HEK293 (cell line): Measurements from ENCODE around the gene HLA-E.
A peak's percentile ranks its signal among the peaks of the same experiment; 100 is the strongest.
"Not testable (repeated sequence)": the region's sequence is repeated elsewhere in the genome, so short reads cannot be mapped to it uniquely, and the experiment has no call there.

Source experiments
- CTCF ChIA-PET: fragments of 350-600 bp; formaldehyde crosslinking; extraction: SDS; loops from one replicate; lab custom pipeline; 2021; ENCODE audit warnings: antibody characterized with exemption; lab: Yijun Ruan, JAX
- POLR2A ChIA-PET: fragments of 300-600 bp; formaldehyde crosslinking; extraction: SDS; loops from one replicate; lab custom pipeline; 2020; ENCODE audit warnings: antibody characterized with exemption, inconsistent platforms; lab: Yijun Ruan, JAX
- H3K27ac ChIP-seq: fragments of 200-500 bp; sonication (Bioruptor generic); 2 replicates; pipeline ENCODE4 v1.5.1; 2014; ENCODE audit warnings: low read depth, low read length, control low read depth, inconsistent platforms; ENCODE audit errors: extremely low read depth
- H3K36me3 ChIP-seq, 2 experiments: fragments of 200-500 bp in 1 of 2; sonication (Bioruptor generic) in 1 of 2; 1 replicate in 1 of 2; 2 replicates in 1 of 2; pipeline ENCODE4 v1.5.1; 2014 to 2017; ENCODE audit warnings: inconsistent platforms in 2 of 2, low read length in 2 of 2; ENCODE audit not compliant: control insufficient read depth in 2 of 2, insufficient read depth in 1 of 2
- H3K4me1 ChIP-seq: fragments of 200-500 bp; sonication (Bioruptor generic); 2 replicates; pipeline ENCODE4 v1.5.1; 2014; ENCODE audit warnings: mild to moderate bottlenecking, low read length, inconsistent platforms; ENCODE audit not compliant: control insufficient read depth, insufficient read depth
- H3K4me3 ChIP-seq: 2 replicates; pipeline ENCODE4 v1.5.1; 2011; ENCODE audit warnings: low read depth, mild to moderate bottlenecking, control low read depth, low read length, moderate library complexity
- H3K9me3 ChIP-seq: fragments of 200-500 bp; sonication (Bioruptor generic); 2 replicates; pipeline ENCODE4 v1.5.1; 2014; ENCODE audit warnings: low read depth, low read length, inconsistent platforms; ENCODE audit not compliant: control insufficient read depth, insufficient read depth
- EGR2 ChIP-seq: fragments of 450-650 bp; formaldehyde crosslinking; IDR thresholded peaks from 2 replicates; pipeline ENCODE4 v1.5.1; 2016; ENCODE audit warnings: low read depth, missing biosample characterization, missing genetic modification characterization
- FEZF1 ChIP-seq: fragments of 450-650 bp; formaldehyde crosslinking; IDR thresholded peaks from 2 replicates; pipeline ENCODE4 v1.5.1; 2016; ENCODE audit warnings: missing biosample characterization, missing genetic modification characterization
- IKZF3 ChIP-seq: fragments of 450-650 bp; IDR thresholded peaks from 2 replicates; pipeline ENCODE4 v1.5.0; 2018; ENCODE audit warnings: missing biosample characterization, mild to moderate bottlenecking, missing genetic modification characterization, moderate library complexity
- KLF1 ChIP-seq: fragments of 450-650 bp; formaldehyde crosslinking; IDR thresholded peaks from 2 replicates; pipeline ENCODE4 v1.5.1; 2016; ENCODE audit warnings: missing biosample characterization, missing genetic modification characterization
- KLF7 ChIP-seq: fragments of 450-650 bp; formaldehyde crosslinking; IDR thresholded peaks from 2 replicates; pipeline ENCODE4 v1.5.1; 2016; ENCODE audit warnings: missing biosample characterization, missing genetic modification characterization, borderline replicate concordance
- SALL2 ChIP-seq: fragments of 450-650 bp; formaldehyde crosslinking; IDR thresholded peaks from 2 replicates; pipeline ENCODE4 v1.5.0; 2017; ENCODE audit warnings: missing biosample characterization, mild to moderate bottlenecking, missing genetic modification characterization, borderline replicate concordance
- SP7 ChIP-seq: fragments of 450-650 bp; formaldehyde crosslinking; IDR thresholded peaks from 2 replicates; pipeline ENCODE4 v1.5.1; 2016; ENCODE audit warnings: missing biosample characterization, missing genetic modification characterization
- TSHZ1 ChIP-seq: fragments of 450-650 bp; formaldehyde crosslinking; IDR thresholded peaks from 2 replicates; pipeline ENCODE4 v1.5.1; 2016; ENCODE audit warnings: missing biosample characterization, missing genetic modification characterization, borderline replicate concordance
- YY1 ChIP-seq: fragments of 450-650 bp; formaldehyde crosslinking; IDR thresholded peaks from 2 replicates; pipeline ENCODE4 v1.5.1; 2018; ENCODE audit warnings: missing biosample characterization, missing genetic modification characterization
- ZBTB7A ChIP-seq: fragments of 450-650 bp; formaldehyde crosslinking; IDR thresholded peaks from 2 replicates; pipeline ENCODE4 v1.5.1; 2016; ENCODE audit warnings: low read depth, missing biosample characterization, missing genetic modification characterization
- ZFP41 ChIP-seq: fragments of 450-650 bp; formaldehyde crosslinking; IDR thresholded peaks from 2 replicates; pipeline ENCODE4 v1.5.1; 2016; ENCODE audit warnings: missing biosample characterization, missing genetic modification characterization, borderline replicate concordance
- ZFP69B ChIP-seq: fragments of 450-650 bp; formaldehyde crosslinking; IDR thresholded peaks from 2 replicates; pipeline ENCODE4 v1.5.1; 2016; ENCODE audit warnings: missing biosample characterization, missing genetic modification characterization
- ZIC2 ChIP-seq: fragments of 450-650 bp; formaldehyde crosslinking; IDR thresholded peaks from 2 replicates; pipeline ENCODE4 v1.5.1; 2016; ENCODE audit warnings: missing biosample characterization, missing genetic modification characterization
- ZNF112 ChIP-seq: fragments of 450-650 bp; formaldehyde crosslinking; IDR thresholded peaks from 2 replicates; pipeline ENCODE4 v1.5.0; 2017; ENCODE audit warnings: missing biosample characterization, missing genetic modification characterization
- ZNF114 ChIP-seq: fragments of 450-650 bp; formaldehyde crosslinking; IDR thresholded peaks from 2 replicates; pipeline ENCODE4 v1.5.0; 2017; ENCODE audit warnings: missing biosample characterization, missing genetic modification characterization
- ZNF132 ChIP-seq: fragments of 450-650 bp; formaldehyde crosslinking; IDR thresholded peaks from 2 replicates; pipeline ENCODE4 v1.5.1; 2017; ENCODE audit warnings: missing biosample characterization, missing genetic modification characterization, borderline replicate concordance
- ZNF138 ChIP-seq: fragments of 450-650 bp; formaldehyde crosslinking; IDR thresholded peaks from 2 replicates; pipeline ENCODE4 v1.5.1; 2016; ENCODE audit warnings: missing biosample characterization, missing genetic modification characterization, borderline replicate concordance
- ZNF169 ChIP-seq: fragments of 450-650 bp; formaldehyde crosslinking; IDR thresholded peaks from 2 replicates; pipeline ENCODE4 v1.5.1; 2016; ENCODE audit warnings: missing biosample characterization, missing genetic modification characterization
- ZNF292 ChIP-seq: fragments of 450-650 bp; formaldehyde crosslinking; IDR thresholded peaks from 2 replicates; pipeline ENCODE4 v1.5.1; 2016; ENCODE audit warnings: low read depth, missing biosample characterization, missing genetic modification characterization, borderline replicate concordance
- ZNF341 ChIP-seq: fragments of 450-650 bp; formaldehyde crosslinking; IDR thresholded peaks from 2 replicates; pipeline ENCODE4; 2016; ENCODE audit warnings: low read depth, missing biosample characterization, missing genetic modification characterization
- ZNF391 ChIP-seq: fragments of 450-650 bp; formaldehyde crosslinking; IDR thresholded peaks from 2 replicates; pipeline ENCODE4 v1.5.1; 2016; ENCODE audit warnings: low read depth, missing biosample characterization, missing genetic modification characterization, borderline replicate concordance
- ZNF433 ChIP-seq: fragments of 450-650 bp; formaldehyde crosslinking; IDR thresholded peaks from 2 replicates; pipeline ENCODE4 v1.5.1; 2016; ENCODE audit warnings: missing biosample characterization, missing genetic modification characterization, low read depth
- ZNF514 ChIP-seq: fragments of 450-650 bp; formaldehyde crosslinking; IDR thresholded peaks from 2 replicates; pipeline ENCODE4 v1.5.1; 2016; ENCODE audit warnings: missing biosample characterization, missing genetic modification characterization
- ZNF561 ChIP-seq: fragments of 450-650 bp; IDR thresholded peaks from 2 replicates; pipeline ENCODE4 v1.5.1; 2018; ENCODE audit warnings: missing biosample characterization, missing genetic modification characterization, borderline replicate concordance
- ZNF571 ChIP-seq: fragments of 450-650 bp; formaldehyde crosslinking; IDR thresholded peaks from 2 replicates; pipeline ENCODE4 v1.5.0; 2017; ENCODE audit warnings: missing biosample characterization, missing genetic modification characterization
- ZNF621 ChIP-seq: fragments of 450-650 bp; formaldehyde crosslinking; IDR thresholded peaks from 2 replicates; pipeline ENCODE4 v1.5.1; 2017; ENCODE audit warnings: missing biosample characterization, missing genetic modification characterization
- ZNF660 ChIP-seq: fragments of 450-650 bp; IDR thresholded peaks from 2 replicates; pipeline ENCODE4 v1.5.1; 2018; ENCODE audit warnings: missing biosample characterization, mild to moderate bottlenecking, missing genetic modification characterization
- TF ChIP-seq, protein P1 (sequence below): fragments of 450-650 bp; formaldehyde crosslinking; IDR thresholded peaks from 2 replicates; pipeline ENCODE4 v1.5.1; 2016; ENCODE audit warnings: missing biosample characterization, missing genetic modification characterization, low read depth

The HLA-E gene

DNA sequence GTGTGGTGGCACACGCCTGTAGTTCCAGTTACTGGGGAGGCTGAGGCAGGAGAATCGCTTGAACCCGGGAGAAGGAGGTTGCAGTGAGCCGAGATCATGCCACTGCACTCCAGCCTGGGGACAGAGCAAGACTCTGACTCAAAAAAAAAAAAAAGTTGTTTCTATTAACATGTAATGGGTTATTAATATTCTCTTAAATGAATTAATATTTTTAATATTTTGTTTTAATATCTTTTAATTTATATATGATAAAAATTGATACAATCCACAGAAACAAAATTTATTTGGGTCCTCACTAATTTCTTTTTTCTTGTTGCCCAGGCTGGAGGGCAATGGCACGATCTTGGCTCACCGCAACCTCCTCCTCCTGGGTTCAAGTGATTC is 620 bp upstream of the HLA-E start:
- TF ChIP-seq YY1 (tag by site-specific recombination) = 0 out of 2 replicates have a peak, but pooled peaks have one; percentile 19
- CTCF ChIA-PET = interaction anchor here (1.1 to 10.3 kb wide), 2 partner anchors 10 to 54 kb away, joined by 5 to 324 read pairs; no protein-coding TSS in a partner anchor
- Histone ChIP-seq H3K4me3 (peak overlapping the region; percentile 9; the same call in 1 of the 2 replicates), H3K36me3 (peaks cover 21 to 34% of the 10 kb centered on the region in 2 experiments; a peak in 2 of 3 replicates)
- H3K27ac ChIP-seq, POLR2A ChIA-PET, H3K9me3 ChIP-seq, H3K4me1 ChIP-seq: not testable (repeated sequence)

DNA sequence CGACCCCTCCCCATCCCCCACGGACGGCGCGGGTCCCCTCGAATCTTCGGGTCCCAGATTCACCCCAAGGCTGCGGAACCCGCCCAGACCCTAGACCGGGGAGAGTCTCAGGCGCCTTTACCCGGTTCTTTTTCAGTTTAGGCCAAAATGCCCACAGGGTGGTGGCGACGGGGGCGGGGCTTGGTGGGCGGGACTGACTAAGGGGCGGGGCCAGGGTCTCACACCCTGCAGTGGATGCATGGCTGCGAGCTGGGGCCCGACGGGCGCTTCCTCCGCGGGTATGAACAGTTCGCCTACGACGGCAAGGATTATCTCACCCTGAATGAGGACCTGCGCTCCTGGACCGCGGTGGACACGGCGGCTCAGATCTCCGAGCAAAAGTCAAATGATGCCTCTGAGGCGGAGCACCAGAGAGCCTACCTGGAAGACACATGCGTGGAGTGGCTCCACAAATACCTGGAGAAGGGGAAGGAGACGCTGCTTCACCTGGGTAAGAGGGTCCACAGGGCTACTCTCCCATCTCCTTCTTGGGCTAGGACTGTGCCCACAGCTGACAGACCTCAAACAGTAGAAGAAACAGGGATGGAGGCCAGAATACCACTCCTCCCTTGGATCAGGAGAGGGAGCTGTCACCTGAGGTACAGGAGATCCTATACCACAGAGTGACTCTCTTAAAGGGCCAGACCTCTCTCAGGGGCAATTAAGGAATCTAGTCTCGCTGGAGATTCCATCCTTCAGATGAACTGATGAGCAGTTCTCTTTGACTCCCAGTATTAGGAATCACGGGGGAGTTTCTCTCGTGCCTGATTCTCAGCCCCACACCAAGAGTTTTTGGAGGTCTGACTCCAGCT is 942 bp downstream of the HLA-E start:
- Histone ChIP-seq H3K36me3 (peaks cover 21 to 41% of the 10 kb centered on the region in 2 experiments; a peak in 2 of 3 replicates), H3K4me3 (peak overlapping the region; percentile 78), H3K9me3 (no peaks in the 10 kb centered on the region), H3K27ac (peak overlapping the region; percentile 80; the same call in 1 of the 2 replicates), H3K4me1 (no peaks in the 10 kb centered on the region)
- CTCF ChIA-PET = interaction anchor here (0.6 to 2.1 kb wide), 7 partner anchors 13 to 599 kb away, joined by 3 to 15 read pairs (median 5); no protein-coding TSS in a partner anchor
- POLR2A ChIA-PET = interaction anchor here (0.5 to 1.7 kb wide), 11 partner anchors 10 to 241 kb away, joined by 3 to 11 read pairs (median 3); partner anchors contain the start of gene ABCF1
- TF ChIP-seq ZNF292 (tag by site-specific recombination) (no peak), ZNF621 (no peak), ZFP41 (tag by site-specific recombination) (no peak), ZNF514 (tag by site-specific recombination) (no peak), ZNF114 (no peak), ZIC2 (tag by site-specific recombination) (no peak), EGR2 (tag by site-specific recombination) (no peak), KLF1 (tag by site-specific recombination) (no peak), ZNF433 (no peak), ZNF660 (tag by site-specific recombination) (peak; percentile 6; the same call in 1 of the 2 replicates), ZBTB7A (tag by site-specific recombination) (0 out of 2 replicates have a peak, but pooled peaks have one; percentile 6), KLF7 (no peak), ZFP69B (tag by site-specific recombination) (0 out of 2 replicates have a peak, but pooled peaks have one; percentile 19), ZNF112 (tag by site-specific recombination) (no peak), ZNF391 (tag by site-specific recombination) (no peak), ZNF138 (no peak), ZNF169 (tag by site-specific recombination) (no peak), SALL2 (tag by site-specific recombination) (no peak), SP7 (tag by site-specific recombination) (no peak), FEZF1 (tag by site-specific recombination) (no peak), ZNF561 (tag by site-specific recombination) (peak; percentile 3; the same call in 1 of the 2 replicates), ZNF341 (tag by site-specific recombination) (no peak), TSHZ1 (tag by site-specific recombination) (no peak), ZNF571 (tag by site-specific recombination) (no peak), IKZF3 (no peak), ZNF132 (no peak)
- TF ChIP-seq, protein P1, sequence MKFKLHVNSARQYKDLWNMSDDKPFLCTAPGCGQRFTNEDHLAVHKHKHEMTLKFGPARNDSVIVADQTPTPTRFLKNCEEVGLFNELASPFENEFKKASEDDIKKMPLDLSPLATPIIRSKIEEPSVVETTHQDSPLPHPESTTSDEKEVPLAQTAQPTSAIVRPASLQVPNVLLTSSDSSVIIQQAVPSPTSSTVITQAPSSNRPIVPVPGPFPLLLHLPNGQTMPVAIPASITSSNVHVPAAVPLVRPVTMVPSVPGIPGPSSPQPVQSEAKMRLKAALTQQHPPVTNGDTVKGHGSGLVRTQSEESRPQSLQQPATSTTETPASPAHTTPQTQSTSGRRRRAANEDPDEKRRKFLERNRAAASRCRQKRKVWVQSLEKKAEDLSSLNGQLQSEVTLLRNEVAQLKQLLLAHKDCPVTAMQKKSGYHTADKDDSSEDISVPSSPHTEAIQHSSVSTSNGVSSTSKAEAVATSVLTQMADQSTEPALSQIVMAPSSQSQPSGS (tag by site-specific recombination) = no peak
